ENCODE measurements around the gene NUBP1.
"Not testable (repeated sequence)": the region's sequence is repeated elsewhere in the genome, so short reads cannot be mapped to it uniquely, and the experiment has no call there.

The NUBP1 gene

DNA sequence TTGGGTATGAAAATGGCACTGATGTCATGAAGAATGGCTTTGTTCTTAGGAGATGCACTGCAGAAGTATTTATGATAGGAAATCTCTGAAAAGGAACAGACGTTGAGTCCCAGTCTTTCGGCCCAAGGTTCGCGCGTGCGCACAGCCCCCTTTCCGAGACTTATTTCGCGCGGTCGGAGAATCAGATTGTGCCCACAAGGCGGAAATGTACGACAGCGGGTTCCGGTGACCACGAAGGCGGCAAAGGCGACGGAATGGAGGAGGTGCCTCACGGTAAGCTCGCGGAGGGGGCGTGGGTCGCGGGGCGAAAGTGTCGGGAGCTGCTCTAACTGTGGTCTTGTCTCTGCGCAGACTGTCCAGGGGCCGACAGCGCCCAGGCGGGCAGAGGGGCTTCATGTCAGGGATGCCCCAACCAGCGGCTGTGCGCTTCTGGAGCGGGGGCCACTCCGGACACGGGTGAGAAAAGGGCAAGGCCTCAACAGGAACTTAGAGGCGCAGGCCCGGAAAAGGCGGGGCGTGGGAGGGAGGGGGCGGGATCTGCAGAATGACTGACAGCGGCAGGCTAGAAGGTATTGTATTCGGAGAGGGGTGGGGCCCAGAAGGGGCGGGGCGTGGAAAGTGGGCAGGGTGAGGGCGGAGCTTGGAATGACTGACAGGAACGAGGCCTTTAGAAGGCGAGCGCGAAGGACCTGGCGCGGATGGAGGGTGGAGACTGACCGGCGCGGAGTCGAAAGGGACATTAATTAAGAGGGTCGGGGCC lies at the start of gene NUBP1:
Gene NUBP1, plus strand, starts transcription at position 233 of the 760 bp plus-strand sequence. Its CDS starts 22 bp downstream, at position 255.
- DNase-seq (ENCODE audit: low read depth in 2 of 2): peak; percentile 96 to 97

- no peak for DNase-seq (ENCODE audit: low read depth in 2 of 2)
These were observed 49.8 kb upstream of the NUBP1 start for GRCh38 chr16:10693889-10694288.

GRCh38 chr16:10694306-10694705 lies 49.3 kb upstream of the NUBP1 start:
- DNase-seq (ENCODE audit: low read depth in 2 of 2): no peak

- DNase-seq (ENCODE audit: low read depth in 2 of 2): no peak
These were observed 48.8 kb upstream of the NUBP1 start, which contains the start of gene TEKT5 for GRCh38 chr16:10694830-10695229. TEKT5 (minus strand) TSS chr16:10694930; CDS start chr16:10694873, 57 bp downstream.

DNA sequence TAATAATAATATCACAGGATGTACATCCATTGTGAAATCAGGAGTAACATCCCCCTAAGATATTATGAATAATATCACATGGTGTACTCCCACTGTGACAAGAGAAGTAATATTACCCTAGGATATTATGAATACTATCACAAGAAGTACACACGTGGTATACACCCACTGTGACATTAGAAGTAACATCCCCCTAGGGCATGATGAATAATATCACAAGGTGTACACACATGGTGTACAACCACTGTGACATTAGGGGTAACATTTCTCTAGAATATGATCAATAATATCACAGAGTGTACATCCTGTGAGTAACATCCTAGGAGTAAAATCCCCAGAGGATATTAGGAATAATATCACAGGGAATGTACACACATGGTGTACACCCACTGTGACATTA lies 43.9 kb upstream of the NUBP1 start:
- DNase-seq (ENCODE audit: low read depth in 2 of 2): no peak

DNA sequence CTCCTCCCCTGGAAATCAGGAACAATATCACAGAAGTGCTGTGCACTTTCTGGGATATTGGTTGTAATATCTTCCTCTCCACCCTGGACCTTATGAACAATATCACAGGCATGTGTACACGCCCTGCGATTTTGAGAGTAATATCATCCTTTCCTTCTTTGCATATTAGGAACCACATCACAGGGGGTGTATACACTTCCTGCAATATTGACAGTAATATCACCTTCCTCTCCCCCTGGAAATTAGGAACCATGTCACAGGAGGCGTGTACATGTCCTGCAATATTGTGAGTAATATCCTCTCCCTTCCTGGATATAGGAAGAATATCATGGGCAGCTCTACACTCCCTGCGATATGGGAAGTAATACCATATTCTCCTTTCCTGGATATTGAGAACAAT lies 34.7 kb upstream of the NUBP1 start:
- no peak for DNase-seq (ENCODE audit: low read depth in 2 of 2)

DNA sequence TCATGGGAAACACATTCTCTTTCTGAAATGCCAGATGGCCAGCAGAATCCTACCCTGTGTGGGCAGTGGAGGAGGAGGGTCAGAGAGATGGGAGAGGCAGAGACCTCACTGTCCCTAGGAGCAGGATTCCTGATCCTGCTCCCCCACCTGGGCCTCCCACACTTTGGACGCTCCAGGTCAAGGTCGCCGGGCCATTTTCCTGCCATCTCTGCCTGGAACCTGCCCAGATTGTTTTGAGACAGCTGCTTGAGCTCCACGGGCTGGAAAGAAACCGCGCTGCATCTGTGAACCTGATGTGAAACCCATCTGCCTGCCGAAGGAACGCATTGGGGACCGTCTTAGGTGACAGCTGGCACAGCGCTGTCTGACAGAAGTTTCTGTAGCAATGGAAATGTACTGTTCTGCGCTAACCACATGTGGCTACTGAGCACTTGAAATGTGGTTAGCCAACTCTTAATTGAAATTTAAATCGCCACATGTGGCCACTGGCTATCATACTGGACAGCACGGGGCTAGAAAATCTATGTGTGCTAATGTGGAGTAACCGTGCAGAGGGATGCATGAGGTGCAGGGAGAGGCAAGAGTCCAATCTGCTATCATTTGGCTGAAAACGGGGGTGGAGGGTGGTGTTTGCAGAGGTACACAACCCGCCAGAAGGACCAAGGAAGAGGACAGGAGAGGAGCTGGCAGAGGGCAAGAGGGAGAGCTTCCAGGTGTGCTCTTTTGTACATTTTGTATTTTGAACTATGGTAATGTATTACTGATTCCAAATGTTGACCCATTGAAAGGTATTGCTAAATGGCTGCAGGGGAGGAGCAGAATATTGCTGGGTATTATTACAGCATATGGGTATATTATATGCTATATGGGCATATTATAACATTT lies 15.4 kb upstream of the NUBP1 start:
- no peak for DNase-seq (ENCODE audit: low read depth in 2 of 2)

- no peak for DNase-seq (ENCODE audit: low read depth in 2 of 2)
These were observed 14.3 kb upstream of the NUBP1 start for GRCh38 chr16:10729104-10730048.

- DNase-seq (ENCODE audit: low read depth in 2 of 2): no peak
These were observed 11.9 kb upstream of the NUBP1 start for GRCh38 chr16:10731790-10732189.

DNA sequence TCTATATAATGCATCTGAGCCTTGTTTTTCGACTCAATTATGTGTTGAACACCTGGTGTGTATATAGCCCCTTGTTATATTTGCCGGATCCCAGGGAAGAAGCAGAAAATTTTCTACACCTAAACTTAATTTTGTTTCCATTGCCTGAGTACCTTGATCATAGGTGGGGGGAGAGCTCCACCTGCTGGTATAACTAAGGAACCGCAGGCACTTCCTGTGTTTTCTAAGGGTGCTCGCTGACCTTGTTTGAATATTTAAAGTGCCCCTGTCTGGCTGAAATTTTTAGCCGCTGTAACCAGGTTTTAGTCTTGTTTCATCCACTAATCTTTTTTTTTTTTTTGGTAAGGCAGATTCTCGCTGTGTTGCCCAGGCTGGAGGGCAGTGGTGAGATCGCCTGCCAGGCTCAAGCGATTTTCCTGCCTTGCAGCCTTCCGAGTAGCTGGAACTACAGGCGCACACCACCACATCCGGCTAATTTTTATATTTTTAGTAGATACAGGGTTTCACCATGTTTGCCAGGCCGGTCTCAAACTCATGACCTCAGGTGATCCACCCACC lies 6.5 kb upstream of the NUBP1 start:
- peak in 1 of 2 donors; percentile 40 for DNase-seq (ENCODE audit: low read depth in 2 of 2)

DNA sequence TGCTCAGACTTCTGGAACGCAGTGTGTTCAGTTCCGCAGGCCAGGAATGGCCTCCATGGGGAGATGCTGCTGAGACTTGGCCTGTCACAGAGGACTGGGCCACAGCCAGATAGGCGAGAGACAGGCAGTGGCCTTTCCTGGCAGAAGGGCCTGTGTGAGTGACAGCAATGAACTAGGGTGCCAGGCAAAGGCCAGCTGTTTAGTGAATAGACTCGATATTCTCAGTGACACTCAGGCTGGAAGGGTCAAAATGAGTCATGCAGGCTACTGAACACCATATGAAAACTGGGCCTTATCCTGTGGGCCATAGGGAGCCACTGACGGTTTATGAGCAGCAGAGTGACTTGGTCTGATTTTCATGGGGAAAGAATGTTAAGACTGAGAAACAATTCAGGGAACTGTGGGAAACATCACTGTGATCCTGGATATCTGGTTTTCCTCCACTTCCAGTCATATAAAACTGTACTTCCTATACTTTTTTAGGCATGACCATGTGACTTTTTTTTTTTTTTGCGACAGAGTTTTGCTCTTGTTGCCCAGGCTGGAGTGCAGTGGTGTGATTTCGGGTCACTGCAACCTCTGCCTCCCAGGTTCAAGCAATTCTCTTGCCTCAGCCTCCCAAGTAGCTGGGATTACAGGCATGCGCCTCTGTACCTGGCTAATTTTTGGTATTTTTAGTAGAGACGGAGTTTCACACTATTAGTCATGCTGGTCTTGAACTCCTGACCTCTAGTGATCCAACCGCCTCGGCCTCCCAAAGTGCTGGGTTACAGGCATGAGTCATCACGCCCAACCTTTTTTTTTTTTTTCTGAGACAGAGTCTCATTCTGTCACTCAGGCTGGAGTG lies 5.2 kb upstream of the NUBP1 start:
- DNase-seq (ENCODE audit: low read depth in 2 of 2): peak; percentile 36 to 46

- no peak for DNase-seq (ENCODE audit: low read depth in 2 of 2)
These were observed 3.4 kb upstream of the NUBP1 start for GRCh38 chr16:10740000-10740844.

DNA sequence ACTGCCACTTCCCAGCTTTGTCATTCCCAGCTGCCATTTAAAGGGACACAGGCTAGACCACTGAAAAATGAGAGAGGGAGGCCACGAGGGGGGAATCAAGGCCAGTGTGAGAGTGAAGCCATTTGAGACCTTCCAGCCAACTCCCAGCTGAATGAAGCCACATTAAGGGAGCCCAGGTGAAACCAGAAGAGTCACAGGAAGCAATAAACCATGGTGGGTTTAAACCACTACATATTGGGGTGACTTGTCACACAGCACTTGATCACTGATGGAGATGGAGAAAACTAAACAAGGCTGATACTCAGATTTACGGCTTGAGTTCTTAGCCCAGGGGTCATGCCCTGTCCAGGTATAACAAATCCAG lies 2.8 kb upstream of the NUBP1 start:
- DNase-seq (ENCODE audit: low read depth in 2 of 2): no peak

DNA sequence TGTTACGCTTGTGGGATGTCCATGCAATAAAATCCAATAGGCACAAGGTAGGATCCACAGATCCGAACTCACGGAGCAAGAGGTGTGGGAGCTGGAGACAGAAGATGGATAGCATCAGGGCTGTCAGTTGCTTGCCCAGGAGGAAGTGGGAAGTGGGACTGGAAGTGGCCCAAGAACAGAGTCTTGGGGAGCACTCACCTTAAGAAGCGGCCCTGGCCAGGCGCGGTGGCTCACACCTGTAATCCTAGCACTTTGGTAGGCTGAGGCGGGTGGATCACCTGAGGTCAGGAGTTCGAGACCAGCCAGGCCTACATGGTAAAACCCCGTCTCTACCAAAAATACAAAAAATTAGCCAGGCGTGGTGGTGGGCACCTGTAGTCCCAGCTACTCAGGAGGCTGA lies 2.4 kb upstream of the NUBP1 start:
- DNase-seq (ENCODE audit: low read depth in 2 of 2): not testable (repeated sequence)

DNA sequence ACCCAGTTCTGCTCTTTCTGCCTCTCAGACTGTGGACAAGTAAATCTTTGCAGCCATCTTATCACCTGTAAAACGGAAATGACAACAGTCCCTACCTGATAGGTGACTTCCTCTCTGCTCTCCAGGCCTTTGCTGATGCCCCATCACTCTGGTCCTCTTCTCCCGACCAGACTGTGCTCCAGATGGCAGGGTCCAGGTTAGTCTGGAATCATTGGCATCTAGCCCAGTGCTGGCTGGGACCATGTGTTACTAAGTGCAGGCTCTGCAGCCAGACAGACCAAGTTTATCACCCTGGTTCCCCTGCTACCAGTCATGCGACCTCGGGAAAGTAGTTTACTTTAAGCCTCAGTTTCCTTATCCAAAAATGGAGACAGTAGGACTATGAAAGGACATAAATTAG lies 1.8 kb upstream of the NUBP1 start:
- DNase-seq (ENCODE audit: low read depth in 2 of 2): no peak

DNA sequence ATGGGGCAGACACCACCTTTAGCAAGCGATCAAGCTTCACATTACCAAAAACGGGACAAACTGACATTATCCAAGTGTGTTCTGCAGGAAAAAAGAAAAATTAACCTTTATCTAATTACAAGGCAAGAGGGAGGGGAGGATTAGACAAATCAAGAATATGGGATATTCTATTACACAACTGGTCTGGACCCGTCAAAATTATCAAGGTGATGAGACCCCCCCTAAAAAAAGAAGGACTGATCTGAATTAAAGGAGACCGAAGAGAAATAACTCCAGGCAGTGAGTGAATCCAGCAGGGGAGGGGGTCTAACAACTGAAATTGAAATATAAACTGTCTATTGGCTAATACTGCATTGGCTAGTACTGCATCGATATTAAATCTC lies 424 bp upstream of the NUBP1 start:
- no peak for DNase-seq (ENCODE audit: low read depth in 2 of 2)

DNA sequence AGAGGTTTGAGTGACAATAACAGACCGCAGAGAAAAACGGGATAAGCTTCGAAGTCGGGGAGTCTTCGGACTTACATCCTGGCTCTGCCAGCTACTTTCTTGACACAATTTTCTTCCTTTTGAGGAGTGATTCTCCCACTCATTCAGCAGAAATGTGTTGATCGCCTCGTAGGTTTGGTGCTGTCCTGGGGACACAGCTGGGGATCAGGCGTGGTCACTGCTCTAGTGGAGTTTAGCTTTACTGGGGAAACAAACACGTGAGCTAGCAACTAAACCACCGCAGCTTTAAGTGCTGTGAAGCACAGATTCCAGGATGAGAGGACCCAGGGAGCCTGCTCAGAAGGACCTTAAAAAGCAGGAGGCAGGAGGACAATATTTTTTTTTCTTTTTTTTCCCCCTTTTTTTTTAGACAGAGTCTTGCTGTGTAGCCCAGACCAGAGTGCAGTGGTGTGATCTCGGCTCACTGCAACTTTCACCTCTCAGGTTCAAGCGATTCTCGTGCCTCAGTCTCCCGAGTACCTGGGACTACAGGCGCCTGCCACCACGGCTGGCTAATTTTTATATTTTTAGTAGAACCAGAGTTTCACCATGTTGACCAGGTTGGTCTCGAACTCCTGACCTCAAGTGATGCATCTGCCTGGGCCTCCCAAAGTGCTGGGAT lies 858 bp downstream of the NUBP1 start:
- no peak for DNase-seq (ENCODE audit: low read depth in 2 of 2)

- DNase-seq (ENCODE audit: low read depth in 2 of 2): no peak
These were observed 2.2 kb downstream of the NUBP1 start for GRCh38 chr16:10745841-10746240.

DNA sequence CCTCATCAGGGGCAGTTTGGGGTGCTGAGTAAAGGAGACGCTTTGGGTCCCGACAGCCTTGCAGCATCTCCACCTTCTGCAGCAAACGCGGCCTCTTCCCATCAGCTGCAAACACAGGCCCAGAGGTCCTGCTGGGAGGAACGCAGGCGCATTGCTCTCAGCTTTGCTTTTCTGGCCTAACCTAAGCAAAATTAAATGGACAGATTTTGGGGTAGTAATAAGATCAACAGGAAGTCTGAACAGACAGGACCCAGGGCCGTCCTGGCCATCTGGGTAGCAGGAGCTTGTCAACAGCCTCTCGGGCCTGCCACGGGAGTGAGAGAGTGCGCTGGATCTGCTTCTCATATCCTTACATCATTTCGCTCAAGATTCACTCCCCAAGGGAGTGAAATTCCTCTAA lies 7.2 kb downstream of the NUBP1 start:
- DNase-seq (ENCODE audit: low read depth in 2 of 2): no peak
